Measurements from ENCODE around the gene HJURP. TPM values are rescaled to one million over a fixed set of nuclear protein-coding genes. Genes with fewer than 3 reads are reported as not detected.

The HJURP gene
- total and polyA plus RNA-seq, 7 donors = 0.08 to 0.25 (median 0.10) TPM; not detected in 4

GRCh38 chr2:233807966-233808935 is 46.1 kb downstream of the HJURP start:
- intact Hi-C loops (cut with DNase I) = no loop called here
- H3K4me3 ChIP-seq = no peak overlapping the region
- ATAC-seq (no peak), DNase-seq (no peak)
- no peaks in the 10 kb centered on the region for H3K36me3 ChIP-seq (ENCODE audit: insufficient read depth in 1 of 2, low read depth in 1 of 2)
- WGBS, 3 donors = 69 to 78% (median 78%) methylated on average over 10 of the region's 10 CpGs
- H3K27me3 ChIP-seq (ENCODE audit: insufficient read depth in 3 of 3, low read length in 2 of 3) = peaks cover 0 to 3% (median 0%) of the 10 kb centered on the region in 3 donors
- no peak for TF ChIP-seq CTCF (IDR thresholded peaks at IDR 0.05)
- no peaks in the 10 kb centered on the region for H3K9me3 ChIP-seq
- H3K4me1 ChIP-seq = no peaks in the 10 kb centered on the region
- no peak overlapping the region for H3K27ac ChIP-seq

- intact Hi-C loops (cut with DNase I) = no loop called here
- Histone ChIP-seq H3K4me3 (no peak overlapping the region), H3K36me3 (ENCODE audit: insufficient read depth in 1 of 2, low read depth in 1 of 2) (no peaks in the 10 kb centered on the region), H3K27me3 (ENCODE audit: insufficient read depth in 3 of 3, low read length in 2 of 3) (peaks cover 0 to 3% (median 0%) of the 10 kb centered on the region in 3 donors), H3K9me3 (no peaks in the 10 kb centered on the region), H3K4me1 (no peaks in the 10 kb centered on the region), H3K27ac (no peak overlapping the region)
- no peak for TF ChIP-seq CTCF (IDR thresholded peaks at IDR 0.05)
- WGBS, 3 donors = 67 to 71% (median 68%) methylated on average over 12 of the region's 12 CpGs
- no peak for ATAC-seq
- no peak for DNase-seq
These were observed 47.0 kb downstream of the HJURP start for GRCh38 chr2:233807215-233807865.

- no peak for TF ChIP-seq CTCF (IDR thresholded peaks at IDR 0.05)
- H3K36me3 ChIP-seq (ENCODE audit: insufficient read depth in 1 of 2, low read depth in 1 of 2) = no peaks in the 10 kb centered on the region
- no peak overlapping the region for H3K27ac ChIP-seq
- H3K27me3 ChIP-seq (ENCODE audit: insufficient read depth in 3 of 3, low read length in 2 of 3) = peaks cover 0 to 3% (median 0%) of the 10 kb centered on the region in 3 donors
- intact Hi-C loops (cut with DNase I) = no loop called here
- no peak overlapping the region for H3K4me3 ChIP-seq
- H3K4me1 ChIP-seq = no peaks in the 10 kb centered on the region
- ATAC-seq (no peak), DNase-seq (no peak)
- WGBS, 3 donors = 60 to 76% (median 65%) methylated on average over 8 of the region's 8 CpGs
- H3K9me3 ChIP-seq = no peaks in the 10 kb centered on the region
These were observed 50.3 kb downstream of the HJURP start for GRCh38 chr2:233803994-233804393.

GRCh38 chr2:233803292-233803911 is 50.9 kb downstream of the HJURP start:
- Histone ChIP-seq H3K27me3 (ENCODE audit: insufficient read depth in 3 of 3, low read length in 2 of 3) (no peaks in the 10 kb centered on the region), H3K36me3 (ENCODE audit: insufficient read depth in 1 of 2, low read depth in 1 of 2) (no peaks in the 10 kb centered on the region), H3K9me3 (no peaks in the 10 kb centered on the region), H3K27ac (no peak overlapping the region), H3K4me3 (no peak overlapping the region), H3K4me1 (no peaks in the 10 kb centered on the region)
- 61 to 63% (median 62%) methylated on average over 2 of the region's 2 CpGs for WGBS, 3 donors
- ATAC-seq = no peak
- no peak for DNase-seq
- intact Hi-C loops (cut with DNase I) = no loop called here
- TF ChIP-seq CTCF (IDR thresholded peaks at IDR 0.05) = no peak

Data from psoas muscle (tissue), 8 donors.